Measurements from ENCODE around the gene LRRC19.

LRRC19 gene

DNA sequence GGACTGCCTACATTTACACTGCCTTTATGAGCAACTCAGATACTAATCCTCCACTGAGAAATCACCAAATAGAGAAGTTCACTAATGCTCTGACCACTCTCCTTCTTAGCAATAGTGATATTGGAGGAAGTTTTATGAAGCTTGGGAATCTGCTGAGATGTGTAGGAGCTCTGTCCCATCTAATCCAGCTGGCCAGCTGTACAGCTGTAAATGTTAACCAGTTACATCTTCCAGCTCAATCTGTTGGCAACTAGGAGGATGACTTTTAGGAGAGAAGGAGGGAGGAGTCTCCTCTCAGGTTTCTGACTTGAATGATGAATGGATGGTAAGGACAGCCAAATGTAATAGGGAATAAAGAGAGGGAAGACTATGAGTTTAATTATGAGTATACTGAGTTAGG, 36.3 kb upstream of the LRRC19 start:
- H3K4me3 ChIP-seq (ENCODE audit: low read depth, low read length): no peak overlapping the region
- TF ChIP-seq, protein P1, sequence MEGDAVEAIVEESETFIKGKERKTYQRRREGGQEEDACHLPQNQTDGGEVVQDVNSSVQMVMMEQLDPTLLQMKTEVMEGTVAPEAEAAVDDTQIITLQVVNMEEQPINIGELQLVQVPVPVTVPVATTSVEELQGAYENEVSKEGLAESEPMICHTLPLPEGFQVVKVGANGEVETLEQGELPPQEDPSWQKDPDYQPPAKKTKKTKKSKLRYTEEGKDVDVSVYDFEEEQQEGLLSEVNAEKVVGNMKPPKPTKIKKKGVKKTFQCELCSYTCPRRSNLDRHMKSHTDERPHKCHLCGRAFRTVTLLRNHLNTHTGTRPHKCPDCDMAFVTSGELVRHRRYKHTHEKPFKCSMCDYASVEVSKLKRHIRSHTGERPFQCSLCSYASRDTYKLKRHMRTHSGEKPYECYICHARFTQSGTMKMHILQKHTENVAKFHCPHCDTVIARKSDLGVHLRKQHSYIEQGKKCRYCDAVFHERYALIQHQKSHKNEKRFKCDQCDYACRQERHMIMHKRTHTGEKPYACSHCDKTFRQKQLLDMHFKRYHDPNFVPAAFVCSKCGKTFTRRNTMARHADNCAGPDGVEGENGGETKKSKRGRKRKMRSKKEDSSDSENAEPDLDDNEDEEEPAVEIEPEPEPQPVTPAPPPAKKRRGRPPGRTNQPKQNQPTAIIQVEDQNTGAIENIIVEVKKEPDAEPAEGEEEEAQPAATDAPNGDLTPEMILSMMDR (IDR thresholded peaks at IDR 0.05; ENCODE audit: borderline replicate concordance, insufficient read depth, low read depth, low read length): no peak

DNA sequence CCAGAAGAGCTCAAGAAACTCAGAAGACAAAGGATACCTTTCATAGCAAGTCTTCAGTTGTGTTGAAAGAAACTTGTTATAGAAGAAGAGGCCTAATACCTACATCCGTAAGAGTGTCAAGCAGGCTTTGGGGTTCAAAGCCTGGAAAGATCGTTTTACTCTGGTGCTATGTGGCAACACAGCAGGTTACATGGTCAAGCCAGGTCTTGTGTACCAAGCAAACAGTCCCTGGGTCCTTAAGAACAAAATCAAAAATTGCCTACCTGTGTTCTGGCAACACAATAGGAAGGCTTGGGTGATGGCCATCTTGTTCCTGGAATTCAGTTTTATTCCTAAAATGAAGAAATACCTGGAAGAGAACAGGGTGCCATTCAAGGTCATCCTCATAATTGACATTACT, 32.0 kb upstream of the LRRC19 start:
- no peak overlapping the region for H3K4me3 ChIP-seq (ENCODE audit: low read depth, low read length)
- TF ChIP-seq, protein P1 (IDR thresholded peaks at IDR 0.05; ENCODE audit: borderline replicate concordance, insufficient read depth, low read depth, low read length): no peak

DNA sequence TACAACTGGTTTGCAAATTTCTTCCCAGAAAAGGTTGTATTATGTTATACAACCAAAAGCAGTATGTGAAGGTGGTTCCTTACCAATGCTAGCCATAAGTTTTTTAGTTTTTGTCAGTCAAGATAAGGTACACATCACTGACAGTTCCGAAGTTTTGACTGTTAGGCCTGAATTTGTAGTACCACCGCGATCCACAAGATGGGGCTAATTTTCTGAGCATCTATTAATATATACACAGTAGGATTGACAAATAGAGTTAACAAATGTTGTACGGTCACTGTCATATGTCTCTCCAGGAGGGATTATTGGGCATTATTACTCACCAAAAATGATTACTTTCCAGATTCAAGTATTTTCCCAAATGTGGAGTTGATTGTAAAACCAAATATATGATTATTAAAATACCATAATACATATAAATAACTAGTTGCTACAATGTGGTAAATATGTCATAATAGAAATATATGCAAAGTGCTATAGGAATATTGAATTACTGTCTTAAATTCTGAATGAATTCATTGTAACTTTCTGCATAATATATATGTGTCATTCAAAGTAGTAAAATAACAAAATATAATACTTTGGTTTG, 28.4 kb upstream of the LRRC19 start:
- H3K4me3 ChIP-seq (ENCODE audit: low read depth, low read length): no peak overlapping the region
- TF ChIP-seq, protein P1 (IDR thresholded peaks at IDR 0.05; ENCODE audit: borderline replicate concordance, insufficient read depth, low read depth, low read length): peak; percentile 61

DNA sequence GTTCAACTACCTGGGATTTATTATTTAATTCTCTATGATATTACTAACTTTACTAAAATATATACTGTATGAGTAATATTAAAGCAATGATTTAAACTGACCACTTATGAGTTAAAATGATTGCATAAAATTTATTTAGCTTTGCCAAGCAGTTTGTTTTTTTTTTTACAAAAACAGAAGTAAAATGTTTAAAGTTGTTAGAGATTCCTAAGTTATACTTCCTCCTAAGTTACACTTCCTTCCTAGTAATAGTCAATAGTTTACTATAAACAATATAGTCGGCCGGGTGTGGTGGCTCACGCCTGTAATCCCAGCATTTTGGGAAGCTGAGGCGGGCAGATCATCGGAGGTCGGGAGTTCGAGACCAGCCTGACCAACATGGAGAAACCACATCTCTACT, 23.7 kb upstream of the LRRC19 start:
- no peak overlapping the region for H3K4me3 ChIP-seq (ENCODE audit: low read depth, low read length)
- TF ChIP-seq, protein P1 (IDR thresholded peaks at IDR 0.05; ENCODE audit: borderline replicate concordance, insufficient read depth, low read depth, low read length): no peak

DNA sequence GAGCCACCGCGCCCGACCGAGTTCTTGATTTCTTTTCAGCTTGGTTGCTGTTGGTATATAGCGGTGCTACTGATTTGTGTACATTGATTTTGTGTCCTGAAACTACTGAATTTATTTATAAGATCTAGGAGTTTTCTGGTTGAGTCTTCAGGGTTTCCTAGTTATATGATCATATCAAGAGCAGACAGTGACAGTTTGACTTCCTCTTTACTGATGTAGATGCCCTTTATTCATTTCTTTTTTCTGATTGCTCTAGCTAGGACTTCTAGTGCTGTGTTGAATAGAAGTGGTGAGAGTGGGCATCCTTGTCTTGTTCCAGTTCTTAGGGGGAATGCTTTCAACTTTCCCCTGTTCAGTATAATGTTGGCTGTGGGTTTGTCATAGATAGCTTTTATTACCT, 17.4 kb upstream of the LRRC19 start:
- TF ChIP-seq, protein P1 (IDR thresholded peaks at IDR 0.05; ENCODE audit: borderline replicate concordance, insufficient read depth, low read depth, low read length): no peak
- H3K4me3 ChIP-seq (ENCODE audit: low read depth, low read length): no peak overlapping the region

DNA sequence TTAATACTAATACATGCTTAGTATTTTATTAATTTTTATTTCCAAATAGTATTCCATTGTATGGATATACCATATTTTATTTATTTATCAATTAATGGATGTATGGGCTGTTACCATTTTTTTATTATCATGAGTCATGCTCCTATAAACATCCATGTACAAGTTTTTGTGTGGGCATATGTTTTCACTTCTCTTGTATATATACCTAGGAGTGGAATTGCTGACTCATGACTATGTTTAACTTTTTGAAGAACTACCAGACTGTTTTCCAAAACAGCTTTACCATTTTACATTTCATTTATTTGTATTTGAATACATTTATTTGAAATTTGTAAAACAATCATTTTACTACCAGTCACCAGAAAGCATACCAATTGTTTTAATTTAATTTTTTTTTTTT, 14.1 kb upstream of the LRRC19 start:
- no peak overlapping the region for H3K4me3 ChIP-seq (ENCODE audit: low read depth, low read length)
- TF ChIP-seq, protein P1 (IDR thresholded peaks at IDR 0.05; ENCODE audit: borderline replicate concordance, insufficient read depth, low read depth, low read length): no peak

DNA sequence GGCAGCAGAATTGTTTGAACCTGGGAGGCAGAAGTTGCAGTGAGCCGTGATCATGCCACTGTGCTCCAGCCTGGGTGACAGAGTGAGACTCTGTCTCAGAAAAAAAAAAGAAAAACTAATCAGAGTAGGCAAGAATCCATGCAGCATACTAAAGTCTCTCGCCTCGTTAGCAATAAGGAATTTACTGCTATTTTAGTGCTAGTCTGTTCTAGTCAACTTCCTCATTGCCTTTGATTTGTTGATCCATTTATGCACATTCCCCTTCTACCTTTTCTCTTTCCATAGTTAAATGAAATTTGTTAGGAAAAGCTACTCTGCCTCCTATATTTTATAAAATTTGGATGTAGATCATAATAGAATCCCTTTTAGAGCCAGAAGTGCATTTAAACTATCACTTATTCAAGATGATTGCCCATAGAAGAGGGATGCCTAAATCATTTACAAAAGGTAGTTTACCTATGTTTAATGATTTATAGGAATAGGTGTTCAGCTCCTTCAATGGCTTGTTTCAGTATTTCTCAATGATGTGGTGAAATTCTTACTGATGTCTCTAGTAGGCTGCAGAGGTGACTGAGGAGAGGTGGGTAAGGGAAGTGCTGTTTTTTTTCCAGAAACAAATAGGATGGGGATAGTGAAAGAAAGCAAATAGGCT, 1.9 kb downstream of the LRRC19 start:
- H3K4me3 ChIP-seq (ENCODE audit: low read depth, low read length): no peak overlapping the region
- TF ChIP-seq, protein P1 (IDR thresholded peaks at IDR 0.05; ENCODE audit: borderline replicate concordance, insufficient read depth, low read depth, low read length): no peak
